Upper lobe of left lung (tissue), 6 donors: ENCODE results near the gene BPGM. TPM values are rescaled to one million over a fixed set of nuclear protein-coding genes. Genes with fewer than 3 reads are reported as not detected.

Source experiments
- ATAC-seq, 2 donors: fragments of 200-7000 bp; cut with Tn5 transposase; one replicate each; pipeline ENCODE4 v1.9.1; 2022; ENCODE audit warnings: mild to moderate bottlenecking in 2 of 2, moderate library complexity in 2 of 2; ENCODE audit not compliant: low FRiP score in 2 of 2
- DNase-seq, 2 donors: peaks; one replicate each; pipeline ENCODE4 v3.0.0-alpha.2; 2019 to 2020
- H3K27ac ChIP-seq, 4 donors: fragments of 200-600 bp; sonication (generic); one replicate each; pipeline ENCODE4 v1.5.1; 2016 to 2019
- H3K27me3 ChIP-seq, 4 donors: fragments of 200-600 bp; sonication (generic); one replicate each; pipeline ENCODE4 v1.5.1; 2017 to 2019
- H3K36me3 ChIP-seq, 4 donors: fragments of 200-600 bp; sonication (generic); one replicate each; pipeline ENCODE4 v1.5.1; 2016 to 2019
- H3K4me1 ChIP-seq, 4 donors: fragments of 200-600 bp; sonication (generic); one replicate each; pipeline ENCODE4 v1.5.1; 2018 to 2019
- H3K4me3 ChIP-seq, 4 donors: fragments of 200-600 bp; sonication (generic); one replicate each; pipeline ENCODE4 v1.5.1; 2017 to 2019; ENCODE audit warnings: mild to moderate bottlenecking in 2 of 4, moderate library complexity in 1 of 4
- H3K9me3 ChIP-seq, 4 donors: fragments of 200-600 bp; sonication (generic); one replicate each; pipeline ENCODE4 v1.5.1; 2018 to 2019
- EP300 ChIP-seq, 4 donors: sonication (generic); formaldehyde crosslinking; IDR thresholded peaks; one replicate each; pipeline ENCODE4 v1.5.1; 2017; ENCODE audit warnings: antibody characterized with exemption in 4 of 4, control low read depth in 2 of 4
- POLR2A ChIP-seq, 4 donors: fragments of 450-650 bp; IDR thresholded peaks; one replicate each; pipeline ENCODE4 v1.5.1; 2016 to 2017; ENCODE audit warnings: antibody characterized with exemption in 4 of 4, mild to moderate bottlenecking in 2 of 4
- POLR2AphosphoS5 ChIP-seq, 2 donors: sonication (generic); formaldehyde crosslinking; IDR thresholded peaks; one replicate each; pipeline ENCODE4 v1.5.1; 2017; ENCODE audit warnings: antibody characterized with exemption in 2 of 2
- WGBS, 2 donors: methylation state at CpG; one replicate each; pipeline ENCODE4 v1.1.5; 2017 to 2018; 5-methylcytosine and 5-hydroxymethylcytosine counted together
- total RNA-seq, 6 donors: library from RNA; depleted of rRNA in 4 of 6; stranded (reverse); fragments of >200 nt in 4 of 6; gene quantifications; one replicate each; pipeline versions ENCODE4 v1.1.0 to v1.2.1, GENCODE V29; 2016 to 2021
- TF ChIP-seq, protein P1 (sequence below), 6 experiments: fragments of 450-650 bp in 4 of 6; fragments of 200-600 bp in 2 of 6; sonication (generic) in 2 of 6; IDR thresholded peaks; one replicate each; pipeline ENCODE4 v1.5.1; 2016 to 2019; ENCODE audit warnings: antibody characterized with exemption in 6 of 6
- donor health status: DM: no; HTN: no; CAD: no; lungs with moderate emphysema.
- donor health status: DM: no; HTN: yes; CAD: no; lungs with severe emphysema.

BPGM gene
- total RNA-seq, 6 donors from 2014 or later: 9.5 to 30.7 (median 14.3) TPM

DNA sequence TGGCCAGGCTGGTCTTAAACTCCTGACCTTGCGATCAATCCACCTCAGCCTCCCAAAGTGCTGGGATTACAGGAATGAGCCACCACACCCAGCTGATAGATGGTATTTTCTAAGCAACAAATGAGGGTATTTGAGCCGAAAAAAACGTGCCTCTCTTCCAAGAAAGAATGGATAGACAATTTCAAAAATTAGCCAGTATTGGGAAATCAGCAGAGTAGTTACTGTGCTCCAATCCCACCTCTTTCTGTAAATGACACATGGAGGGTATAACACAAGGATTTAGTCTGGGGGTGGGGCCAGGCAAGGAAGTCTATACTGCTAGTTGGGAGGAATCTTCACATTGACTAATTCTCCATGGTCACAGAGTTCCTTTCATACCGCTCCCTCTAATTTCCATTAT is 9.2 kb upstream of the BPGM start:
- ATAC-seq (no peak), DNase-seq (no peak)
- H3K27me3 ChIP-seq: no peaks in the 10 kb centered on the region
- H3K4me3 ChIP-seq: no peak overlapping the region
- H3K9me3 ChIP-seq: no peaks in the 10 kb centered on the region
- peaks cover 26 to 34% (median 32%) of the 10 kb centered on the region in 4 donors for H3K4me1 ChIP-seq
- 92 to 94% methylated on average over 4 of the region's 4 CpGs for WGBS, 2 donors
- TF ChIP-seq POLR2AphosphoS5 (IDR thresholded peaks at IDR 0.05) (no peak), EP300 (IDR thresholded peaks at IDR 0.05) (no peak), POLR2A (IDR thresholded peaks at IDR 0.05) (no peak)
- TF ChIP-seq, protein P1, sequence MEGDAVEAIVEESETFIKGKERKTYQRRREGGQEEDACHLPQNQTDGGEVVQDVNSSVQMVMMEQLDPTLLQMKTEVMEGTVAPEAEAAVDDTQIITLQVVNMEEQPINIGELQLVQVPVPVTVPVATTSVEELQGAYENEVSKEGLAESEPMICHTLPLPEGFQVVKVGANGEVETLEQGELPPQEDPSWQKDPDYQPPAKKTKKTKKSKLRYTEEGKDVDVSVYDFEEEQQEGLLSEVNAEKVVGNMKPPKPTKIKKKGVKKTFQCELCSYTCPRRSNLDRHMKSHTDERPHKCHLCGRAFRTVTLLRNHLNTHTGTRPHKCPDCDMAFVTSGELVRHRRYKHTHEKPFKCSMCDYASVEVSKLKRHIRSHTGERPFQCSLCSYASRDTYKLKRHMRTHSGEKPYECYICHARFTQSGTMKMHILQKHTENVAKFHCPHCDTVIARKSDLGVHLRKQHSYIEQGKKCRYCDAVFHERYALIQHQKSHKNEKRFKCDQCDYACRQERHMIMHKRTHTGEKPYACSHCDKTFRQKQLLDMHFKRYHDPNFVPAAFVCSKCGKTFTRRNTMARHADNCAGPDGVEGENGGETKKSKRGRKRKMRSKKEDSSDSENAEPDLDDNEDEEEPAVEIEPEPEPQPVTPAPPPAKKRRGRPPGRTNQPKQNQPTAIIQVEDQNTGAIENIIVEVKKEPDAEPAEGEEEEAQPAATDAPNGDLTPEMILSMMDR (IDR thresholded peaks at IDR 0.05): no peak
- peak overlapping the region in 1 of 4 donors; percentile 42 for H3K27ac ChIP-seq
- H3K36me3 ChIP-seq: no peaks in the 10 kb centered on the region

DNA sequence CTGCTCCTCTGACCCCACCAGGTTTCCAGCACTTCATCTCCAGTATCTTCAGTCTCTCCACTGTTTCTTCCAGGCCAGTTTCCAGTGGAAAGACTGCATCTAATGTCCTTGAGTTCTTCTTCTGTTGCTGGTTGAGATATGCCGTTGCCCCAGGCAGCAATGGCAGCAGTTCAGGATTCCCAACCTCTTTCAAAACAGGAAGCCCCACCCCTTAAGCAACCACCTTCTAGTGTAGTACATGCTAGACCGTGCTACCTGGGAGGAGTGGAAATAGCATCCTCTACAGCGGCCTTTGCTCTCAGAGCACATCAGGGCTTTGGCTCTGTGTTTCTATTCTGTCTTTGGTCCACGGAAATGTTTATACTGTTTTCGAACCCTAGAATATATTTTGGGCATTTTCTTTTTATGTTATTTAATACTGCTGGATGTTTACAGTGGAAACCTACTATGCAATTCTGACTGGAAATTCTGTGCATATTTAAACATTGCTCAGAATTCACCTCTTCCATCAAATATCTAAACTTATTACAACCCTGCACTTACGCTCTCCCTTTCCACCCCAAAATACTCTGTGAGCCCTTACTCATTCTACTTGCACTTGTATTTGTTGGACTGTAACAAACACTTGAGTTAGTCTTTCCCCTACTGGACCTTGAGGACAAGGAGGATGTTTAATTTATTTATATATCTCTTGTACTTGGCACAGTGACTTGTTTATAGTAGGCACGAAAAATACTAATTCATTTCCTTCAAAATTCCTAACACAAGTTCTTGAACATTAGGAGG is 8.5 kb upstream of the BPGM start:
- Histone ChIP-seq H3K27me3 (no peaks in the 10 kb centered on the region), H3K27ac (peak overlapping the region in 1 of 4 donors; percentile 42), H3K4me3 (no peak overlapping the region), H3K9me3 (no peaks in the 10 kb centered on the region), H3K4me1 (peaks cover 26 to 35% (median 32%) of the 10 kb centered on the region in 4 donors), H3K36me3 (no peaks in the 10 kb centered on the region)
- peak in 1 of 2 donors; percentile 23 for DNase-seq
- 25 to 37% methylated on average over 7 of the region's 7 CpGs for WGBS, 2 donors
- TF ChIP-seq POLR2A (IDR thresholded peaks at IDR 0.05): no peak
- peak in 1 of 4 donors; percentile 2 for TF ChIP-seq EP300 (IDR thresholded peaks at IDR 0.05)
- TF ChIP-seq, protein P1 (IDR thresholded peaks at IDR 0.05): no peak
- no peak for ATAC-seq

- 62 to 76% methylated on average over 3 of the region's 3 CpGs for WGBS, 2 donors
- Histone ChIP-seq H3K36me3 (no peaks in the 10 kb centered on the region), H3K4me1 (peaks cover 24 to 33% (median 31%) of the 10 kb centered on the region in 4 donors), H3K9me3 (no peaks in the 10 kb centered on the region), H3K27ac (peak overlapping the region in 2 of 4 donors; percentile 14 to 43), H3K27me3 (no peaks in the 10 kb centered on the region), H3K4me3 (no peak overlapping the region)
- ATAC-seq (no peak), DNase-seq (no peak)
- TF ChIP-seq POLR2A (IDR thresholded peaks at IDR 0.05): no peak
- TF ChIP-seq, protein P1 (IDR thresholded peaks at IDR 0.05): no peak
- no peak for TF ChIP-seq EP300 (IDR thresholded peaks at IDR 0.05)
- TF ChIP-seq POLR2AphosphoS5 (IDR thresholded peaks at IDR 0.05): no peak
These were observed 7.6 kb upstream of the BPGM start for GRCh38 chr7:134639061-134639460.

GRCh38 chr7:134639683-134640279 is 6.9 kb upstream of the BPGM start:
- ATAC-seq: no peak
- Histone ChIP-seq H3K4me1 (peaks cover 24 to 33% (median 30%) of the 10 kb centered on the region in 4 donors), H3K27me3 (no peaks in the 10 kb centered on the region), H3K36me3 (no peaks in the 10 kb centered on the region), H3K9me3 (no peaks in the 10 kb centered on the region), H3K4me3 (no peak overlapping the region), H3K27ac (no peak overlapping the region)
- no peak for DNase-seq
- 90 to 92% methylated on average over 4 of the region's 4 CpGs for WGBS, 2 donors
- TF ChIP-seq EP300 (IDR thresholded peaks at IDR 0.05) (no peak), POLR2AphosphoS5 (IDR thresholded peaks at IDR 0.05) (no peak), POLR2A (IDR thresholded peaks at IDR 0.05) (no peak)
- TF ChIP-seq, protein P1 (IDR thresholded peaks at IDR 0.05): no peak
